HFFc6 (cell line): ENCODE results near the gene SPHK2. TPM values are rescaled to one million over a fixed set of nuclear protein-coding genes. Genes with fewer than 3 reads are reported as not detected.
A peak's percentile ranks its signal among the peaks of the same experiment; 100 is the strongest.
"Not testable (repeated sequence)": the region's sequence is repeated elsewhere in the genome, so short reads cannot be mapped to it uniquely, and the experiment has no call there.

ENCODE experiments used
- DNase-seq: peaks from one replicate; pipeline ENCODE4 v3.0.0-alpha.2; 2018
- H3K27ac Mint-ChIP-seq: 2 replicates; pipeline ENCODE4 v1.8.0; 2020; ENCODE audit warnings: mild to moderate bottlenecking, mixed read lengths
- H3K27me3 Mint-ChIP-seq: 2 replicates; pipeline ENCODE4 v1.8.0; 2021; ENCODE audit warnings: mild to moderate bottlenecking, moderate library complexity, mixed read lengths; ENCODE audit not compliant: insufficient read depth
- H3K36me3 Mint-ChIP-seq: 2 replicates; pipeline ENCODE4 v1.8.0; 2021; ENCODE audit warnings: low read depth, mixed read lengths
- H3K4me1 Mint-ChIP-seq: 2 replicates; pipeline ENCODE4 v1.8.0; 2020; ENCODE audit warnings: low read depth, mixed read lengths
- H3K4me3 Mint-ChIP-seq: 2 replicates; pipeline ENCODE4 v1.8.0; 2020; ENCODE audit warnings: mild to moderate bottlenecking, moderate library complexity, mixed read lengths
- H3K9me3 Mint-ChIP-seq: 2 replicates; pipeline ENCODE4 v1.8.0; 2020; ENCODE audit warnings: mild to moderate bottlenecking, mixed read lengths
- CTCF ChIP-seq: fragments of 200-600 bp; sonication (generic); IDR thresholded peaks from 2 replicates; pipeline ENCODE4 v1.5.0; 2021; ENCODE audit warnings: antibody characterized with exemption, mild to moderate bottlenecking
- long read RNA-seq: library from polyadenylated mRNA; unstranded; transcript quantifications from one replicate; pipeline ENCODE4 v2.0.0, GENCODE V29; 2019
- total RNA-seq, 6 experiments: library from RNA; stranded (reverse); fragmentation: NEBNext Ultra II Directional; extraction: Animal tissue kit (Norgen Biotek cat#: 25700); gene quantifications; 2 replicates in 1 of 6; 3 replicates in 5 of 6; pipeline ENCODE4 v1.2.3, GENCODE V29; 2021

Gene SPHK2
- total RNA-seq, result 10 to 100 TPM; 20.1 to 34.0 (median 23.4) TPM
- long read RNA-seq, partial matches to known transcripts, result 15 of 26 reads
- long read RNA-seq, other reads (novel, unspliced or antisense), result 9 of 26 reads

- Mint-ChIP-seq H3K36me3 (peaks cover 55% of the 10 kb centered on the region), H3K4me3 (peak within 1 kb of the TSS; percentile 94)
Measured at GRCh38 chr19:48618916-48619691, at the start of gene SPHK2, which contains the start of gene RPL18. SPHK2 (plus strand) TSS chr19:48619506; CDS start chr19:48620515, 1,009 bp downstream. RPL18 (minus strand) TSS chr19:48619178; CDS start chr19:48619143, 35 bp downstream.

GRCh38 chr19:48569814-48570213, 49.5 kb upstream of the SPHK2 start:
- TF ChIP-seq CTCF, result no peak
- peaks cover 8% of the 10 kb centered on the region for H3K27me3 Mint-ChIP-seq
- H3K27ac Mint-ChIP-seq, result no peak overlapping the region
- H3K4me3 Mint-ChIP-seq, result no peak overlapping the region
- peak; percentile 21 for DNase-seq
- no peaks in the 10 kb centered on the region for H3K9me3 Mint-ChIP-seq
- no peaks in the 10 kb centered on the region for H3K36me3 Mint-ChIP-seq
- peaks cover 37% of the 10 kb centered on the region for H3K4me1 Mint-ChIP-seq

More at GRCh38 chr19:48618916-48619691, at the start of gene SPHK2, which contains the start of gene RPL18:
- Mint-ChIP-seq H3K9me3 (no peaks in the 10 kb centered on the region), H3K27ac (peak within 1 kb of the TSS; percentile 99), H3K4me1 (peaks cover 46% of the 10 kb centered on the region), H3K27me3 (peaks cover 13% of the 10 kb centered on the region)
- DNase-seq, result peak; percentile 100
- no peak for TF ChIP-seq CTCF

DNA sequence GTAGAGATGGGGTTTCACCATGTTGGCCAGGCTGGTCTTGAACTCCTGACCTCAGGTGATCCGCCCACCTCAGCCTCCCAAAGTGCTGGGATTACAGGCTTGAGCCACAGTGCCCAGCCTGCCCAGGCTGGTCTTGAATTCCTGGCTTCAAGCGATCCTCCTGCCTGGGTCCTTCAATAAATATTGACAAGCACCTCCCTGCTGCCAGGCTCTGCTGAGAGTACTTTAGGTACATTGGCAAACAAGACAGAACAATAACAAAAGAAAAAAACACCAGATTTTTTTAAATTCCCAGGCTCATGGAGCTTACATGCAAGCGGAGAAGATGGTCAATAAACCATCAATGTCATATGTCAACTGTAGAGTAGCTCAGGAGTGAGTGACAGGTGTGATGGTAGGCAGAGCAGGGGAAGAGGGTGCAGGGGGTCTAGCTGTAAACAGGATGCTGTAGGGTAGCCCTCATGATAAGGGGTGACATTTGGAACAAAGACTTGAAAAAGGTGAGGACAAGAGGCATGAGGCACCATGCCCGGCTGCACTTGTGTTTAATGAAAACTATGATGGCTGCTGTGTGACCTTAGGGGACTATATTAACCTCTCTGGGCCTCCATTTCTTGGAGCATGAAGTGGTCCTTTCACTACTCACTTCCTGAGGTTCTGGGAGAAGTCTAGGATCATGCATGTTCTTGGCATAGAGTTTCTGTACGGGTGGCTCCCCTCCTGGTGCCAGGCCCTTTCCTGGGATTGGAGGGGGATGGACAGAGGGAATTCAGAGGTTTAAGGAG, 47.7 kb upstream of the SPHK2 start:
- H3K4me3 Mint-ChIP-seq, result no peak overlapping the region
- no peak for DNase-seq
- no peaks in the 10 kb centered on the region for H3K9me3 Mint-ChIP-seq
- no peak overlapping the region for H3K27ac Mint-ChIP-seq
- TF ChIP-seq CTCF, result no peak
- peaks cover 28% of the 10 kb centered on the region for H3K4me1 Mint-ChIP-seq
- peaks cover 8% of the 10 kb centered on the region for H3K27me3 Mint-ChIP-seq
- no peaks in the 10 kb centered on the region for H3K36me3 Mint-ChIP-seq

DNA sequence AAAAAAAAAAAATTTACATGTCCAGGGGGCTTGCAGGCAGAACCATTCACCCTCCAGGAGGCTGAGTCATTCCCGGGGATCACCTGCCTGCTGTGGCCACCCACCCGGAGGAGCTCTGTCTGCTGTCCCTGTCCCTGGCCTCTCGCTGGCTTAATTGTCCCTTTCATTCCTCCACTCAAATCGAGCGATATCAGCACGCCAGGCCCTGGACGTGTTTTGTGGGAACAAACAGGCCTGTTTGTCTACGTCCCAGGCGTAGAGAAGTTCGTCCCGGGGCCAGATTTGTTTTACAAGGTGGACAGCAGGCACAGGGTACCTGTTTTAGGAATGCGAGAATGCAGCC, 46.2 kb upstream of the SPHK2 start:
- peaks cover 6% of the 10 kb centered on the region for H3K27me3 Mint-ChIP-seq
- H3K4me1 Mint-ChIP-seq, result peaks cover 17% of the 10 kb centered on the region
- no peak for TF ChIP-seq CTCF
- no peaks in the 10 kb centered on the region for H3K9me3 Mint-ChIP-seq
- H3K36me3 Mint-ChIP-seq, result no peaks in the 10 kb centered on the region
- no peak overlapping the region for H3K4me3 Mint-ChIP-seq
- no peak for DNase-seq
- no peak overlapping the region for H3K27ac Mint-ChIP-seq

DNA sequence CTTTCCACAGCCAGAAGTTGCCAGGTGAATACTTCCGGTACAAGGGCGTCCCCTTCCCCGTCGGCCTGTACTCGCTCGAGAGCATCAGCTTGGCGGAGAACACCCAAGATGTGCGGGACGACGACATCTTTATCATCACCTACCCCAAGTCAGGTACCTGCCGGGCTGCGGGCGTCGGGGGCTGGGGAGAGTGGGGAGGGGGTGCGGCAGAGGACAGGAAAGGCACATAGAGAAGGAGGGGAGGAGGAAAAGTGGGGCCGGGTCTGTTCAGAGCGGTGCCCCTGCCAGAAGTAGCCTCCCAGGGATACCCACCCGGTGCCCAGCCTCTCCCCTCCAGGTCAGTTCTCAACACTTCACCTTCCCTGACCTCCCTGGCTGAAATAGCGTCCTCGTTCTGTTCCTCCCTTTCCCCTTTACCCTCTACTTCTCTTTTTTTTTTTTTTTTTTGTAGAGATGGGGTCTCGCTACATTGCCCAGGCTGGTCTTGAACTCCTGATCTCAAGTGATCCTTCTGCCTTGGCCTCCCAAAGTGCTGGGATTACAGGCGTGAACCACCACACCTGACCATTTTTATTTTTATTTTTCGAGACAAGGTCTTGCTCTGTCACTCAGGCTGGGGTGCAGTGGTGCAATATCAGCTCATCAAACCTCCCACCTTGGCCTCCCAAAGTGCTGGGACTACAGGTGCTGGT, 43.2 kb upstream of the SPHK2 start:
- Mint-ChIP-seq H3K4me1 (peaks cover 13% of the 10 kb centered on the region), H3K4me3 (no peak overlapping the region), H3K27me3 (peaks cover 3% of the 10 kb centered on the region), H3K36me3 (no peaks in the 10 kb centered on the region), H3K27ac (no peak overlapping the region), H3K9me3 (no peaks in the 10 kb centered on the region)
- no peak for DNase-seq
- no peak for TF ChIP-seq CTCF

GRCh38 chr19:48577908-48578307, 41.4 kb upstream of the SPHK2 start:
- not testable (repeated sequence) for H3K4me3 Mint-ChIP-seq, H3K9me3 Mint-ChIP-seq, H3K36me3 Mint-ChIP-seq, H3K27ac Mint-ChIP-seq, H3K27me3 Mint-ChIP-seq, DNase-seq
- peaks cover 13% of the 10 kb centered on the region for H3K4me1 Mint-ChIP-seq
